Stimulated activated naive CD8-positive, alpha-beta T cell treated with anti-CD3 and anti-CD28 coated beads, Interleukin-15, amount 100 ng/mL, for 72 hours (primary cell): Measurements from ENCODE around the gene ANKDD1B.

Experiments used
- ATAC-seq: fragments of 150-1000 bp; cut with Tn5 transposase; 2 replicates; pipeline ENCODE4 v1.10.0; 2021; ENCODE audit warnings: mild to moderate bottlenecking, moderate library complexity
- DNase-seq, 2 donors: peaks; one replicate each; pipeline ENCODE4 v3.0.0; 2021 to 2022
- H3K27ac Mint-ChIP-seq, 2 donors: one replicate each; pipeline ENCODE4 v1.8.0; 2022; ENCODE audit warnings: mild to moderate bottlenecking in 2 of 2, mixed read lengths in 2 of 2, moderate library complexity in 2 of 2
- H3K27me3 Mint-ChIP-seq: one replicate; pipeline ENCODE4 v1.8.0; 2022; ENCODE audit warnings: mixed read lengths
- H3K4me1 Mint-ChIP-seq: one replicate; pipeline ENCODE4 v1.8.0; 2022; ENCODE audit warnings: mild to moderate bottlenecking, mixed read lengths
- H3K4me3 Mint-ChIP-seq, 2 donors: one replicate each; pipeline ENCODE4 v1.8.0; 2022; ENCODE audit warnings: mild to moderate bottlenecking in 2 of 2, mixed read lengths in 2 of 2, moderate library complexity in 1 of 2
- H3K9me3 Mint-ChIP-seq, 2 donors: one replicate each; pipeline ENCODE4 v1.8.0; 2022; ENCODE audit warnings: mixed read lengths in 2 of 2

Gene ANKDD1B

DNA sequence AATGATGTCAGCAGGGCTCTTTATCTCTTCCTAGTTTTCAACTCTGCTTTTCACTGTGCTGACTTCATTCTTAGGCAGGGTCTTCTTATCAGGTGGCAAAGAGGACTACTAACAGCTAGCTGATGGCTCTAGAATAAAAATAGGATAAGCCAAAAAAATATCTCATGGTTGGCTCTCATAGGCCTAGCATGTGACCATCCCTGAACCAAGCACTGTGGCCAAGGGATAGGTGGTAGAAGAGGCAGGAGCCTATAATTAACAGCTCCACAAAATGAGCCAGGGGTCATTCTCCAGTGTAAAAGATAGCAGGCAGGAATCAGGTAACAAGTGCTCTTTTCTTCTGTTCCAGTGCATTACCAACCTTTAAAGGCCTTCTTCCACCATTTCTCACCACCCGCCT, 21.1 kb downstream of the ANKDD1B start:
- DNase-seq (no peak), ATAC-seq (no peak)
- no peak overlapping the region for H3K27ac Mint-ChIP-seq
- H3K4me3 Mint-ChIP-seq = no peak overlapping the region
- peaks cover 9% of the 10 kb centered on the region for H3K27me3 Mint-ChIP-seq
- H3K4me1 Mint-ChIP-seq = peaks cover 2% of the 10 kb centered on the region
- peaks cover 0 to 4% of the 10 kb centered on the region in 2 donors for H3K9me3 Mint-ChIP-seq

DNA sequence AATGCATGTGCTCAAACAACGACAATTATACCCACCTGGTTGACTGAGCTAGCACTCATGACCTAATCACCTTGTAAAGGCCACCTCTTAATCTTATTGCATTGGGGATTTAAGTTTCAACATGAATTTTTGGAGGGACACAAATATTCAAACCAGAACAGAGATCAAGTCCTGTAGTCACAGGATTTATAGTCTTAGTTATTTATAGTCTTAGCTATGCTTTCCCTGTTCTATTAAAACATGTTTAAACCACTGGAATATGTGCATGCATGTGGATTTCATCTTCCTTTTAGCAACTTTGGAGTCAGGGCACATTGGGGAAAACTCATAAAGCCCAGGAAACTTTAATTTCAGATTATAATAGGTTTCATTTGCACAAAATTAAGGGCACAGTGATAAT, 26.7 kb downstream of the ANKDD1B start:
- ATAC-seq (no peak), DNase-seq (no peak)
- peaks cover 0 to 4% of the 10 kb centered on the region in 2 donors for H3K9me3 Mint-ChIP-seq
- H3K4me3 Mint-ChIP-seq = no peak overlapping the region
- H3K27me3 Mint-ChIP-seq = peaks cover 9% of the 10 kb centered on the region
- no peak overlapping the region for H3K27ac Mint-ChIP-seq
- H3K4me1 Mint-ChIP-seq = no peaks in the 10 kb centered on the region

DNA sequence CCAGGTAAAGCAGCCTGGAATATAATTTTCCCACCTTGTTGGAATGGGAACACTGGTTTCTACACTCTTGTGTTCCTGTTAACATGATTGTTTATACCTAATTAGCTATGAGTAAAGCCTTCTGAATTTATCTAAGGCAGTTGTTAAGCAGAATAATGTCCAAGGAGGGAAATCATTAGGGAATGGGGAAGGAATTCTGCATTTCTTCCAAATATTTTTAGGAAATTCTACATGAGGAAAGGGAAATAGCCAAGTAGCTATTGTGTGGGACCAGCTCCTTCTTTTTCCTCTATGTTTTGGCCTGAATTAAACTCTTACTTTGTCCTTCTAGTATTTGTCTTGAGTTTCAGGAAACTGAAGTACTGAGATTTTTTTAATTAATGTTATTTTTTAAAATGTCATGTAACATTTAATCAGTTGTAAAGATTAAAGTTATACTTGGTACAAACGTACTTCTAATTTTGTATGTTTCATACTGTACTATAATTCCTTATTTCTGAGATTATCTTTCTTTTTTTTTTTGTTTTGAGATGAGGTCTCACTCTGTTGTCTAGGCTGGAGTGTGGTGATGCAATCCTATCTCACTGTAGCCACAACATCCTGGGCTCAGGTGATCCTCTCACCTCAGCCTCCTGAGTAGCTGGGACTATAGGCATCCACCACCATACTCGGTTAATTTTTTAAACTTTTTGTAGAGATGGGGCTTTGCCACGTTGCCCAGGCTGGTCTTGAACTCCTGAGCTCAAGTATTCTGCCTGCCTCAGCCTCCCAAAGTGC, 28.5 kb downstream of the ANKDD1B start:
- Mint-ChIP-seq H3K4me3 (no peak overlapping the region), H3K27me3 (peaks cover 9% of the 10 kb centered on the region), H3K9me3 (peaks cover 0 to 4% of the 10 kb centered on the region in 2 donors), H3K4me1 (no peaks in the 10 kb centered on the region), H3K27ac (no peak overlapping the region)
- ATAC-seq = no peak
- DNase-seq = no peak

DNA sequence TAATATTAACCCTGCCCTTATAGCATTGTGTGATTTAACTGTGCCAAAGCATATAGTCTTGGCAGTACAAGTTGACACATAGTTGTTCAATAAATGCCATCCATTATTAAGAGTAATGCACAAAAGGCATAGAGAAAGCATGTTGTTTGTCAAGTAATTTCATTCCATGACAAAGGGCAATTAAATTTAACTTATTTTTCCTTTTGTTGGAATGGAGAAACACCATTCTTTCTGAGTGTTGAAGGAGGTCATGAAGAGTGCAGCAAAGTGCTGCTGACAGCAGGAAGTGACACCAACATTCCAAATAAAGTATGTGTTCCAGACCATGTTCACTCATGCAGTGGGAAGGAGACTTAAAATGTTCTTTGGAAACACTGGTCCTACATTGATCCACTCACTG, 29.1 kb downstream of the ANKDD1B start:
- ATAC-seq (no peak), DNase-seq (no peak)
- H3K27ac Mint-ChIP-seq = no peak overlapping the region
- peaks cover 9% of the 10 kb centered on the region for H3K27me3 Mint-ChIP-seq
- H3K4me1 Mint-ChIP-seq = no peaks in the 10 kb centered on the region
- no peak overlapping the region for H3K4me3 Mint-ChIP-seq
- H3K9me3 Mint-ChIP-seq = peaks cover 0 to 4% of the 10 kb centered on the region in 2 donors

DNA sequence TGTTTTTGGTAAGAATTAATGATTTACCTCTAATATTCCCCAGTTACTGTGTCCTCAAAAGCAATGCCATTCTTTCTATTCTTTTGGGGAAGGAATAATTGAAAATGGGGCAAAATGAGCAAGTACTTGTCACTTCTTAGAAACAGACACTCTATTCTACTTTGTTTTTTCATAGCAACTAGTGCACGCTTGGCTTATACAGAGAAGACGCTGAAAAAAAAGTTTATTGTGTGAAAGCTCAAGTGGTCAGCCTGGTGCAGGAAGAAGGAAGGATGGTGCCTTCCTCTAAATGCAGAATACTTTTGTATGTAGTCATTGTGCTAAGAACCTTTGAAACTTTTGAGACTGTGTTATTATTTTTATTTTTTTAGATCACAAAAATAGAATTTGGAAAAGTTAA, 29.6 kb downstream of the ANKDD1B start:
- no peak for DNase-seq
- Mint-ChIP-seq H3K4me3 (no peak overlapping the region), H3K9me3 (no peaks in the 10 kb centered on the region), H3K27ac (no peak overlapping the region), H3K4me1 (no peaks in the 10 kb centered on the region), H3K27me3 (peaks cover 8% of the 10 kb centered on the region)
- no peak for ATAC-seq

DNA sequence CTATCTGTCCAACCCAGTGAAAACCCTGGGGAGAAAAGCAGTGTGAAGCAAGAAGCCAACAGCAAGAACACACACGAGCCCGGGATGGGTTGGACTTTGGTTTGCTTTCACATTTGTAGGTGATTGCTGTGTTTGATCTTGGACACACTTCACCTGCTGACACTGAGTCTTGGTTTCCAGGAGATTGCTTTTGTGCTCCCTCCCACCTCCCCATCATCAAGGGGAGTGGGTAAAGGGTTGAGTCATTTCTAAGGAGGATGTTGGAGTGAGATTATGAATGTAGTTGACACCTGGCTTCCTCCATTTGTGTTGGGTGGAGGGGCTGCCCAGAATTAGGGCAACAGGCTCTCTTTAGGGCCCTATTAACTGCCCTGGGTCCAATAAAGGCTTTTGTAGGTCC, 37.5 kb downstream of the ANKDD1B start:
- Mint-ChIP-seq H3K27me3 (no peaks in the 10 kb centered on the region), H3K4me1 (peaks cover 7% of the 10 kb centered on the region), H3K27ac (no peak overlapping the region), H3K9me3 (no peaks in the 10 kb centered on the region), H3K4me3 (no peak overlapping the region)
- DNase-seq = no peak
- peak; percentile 50 for ATAC-seq

DNA sequence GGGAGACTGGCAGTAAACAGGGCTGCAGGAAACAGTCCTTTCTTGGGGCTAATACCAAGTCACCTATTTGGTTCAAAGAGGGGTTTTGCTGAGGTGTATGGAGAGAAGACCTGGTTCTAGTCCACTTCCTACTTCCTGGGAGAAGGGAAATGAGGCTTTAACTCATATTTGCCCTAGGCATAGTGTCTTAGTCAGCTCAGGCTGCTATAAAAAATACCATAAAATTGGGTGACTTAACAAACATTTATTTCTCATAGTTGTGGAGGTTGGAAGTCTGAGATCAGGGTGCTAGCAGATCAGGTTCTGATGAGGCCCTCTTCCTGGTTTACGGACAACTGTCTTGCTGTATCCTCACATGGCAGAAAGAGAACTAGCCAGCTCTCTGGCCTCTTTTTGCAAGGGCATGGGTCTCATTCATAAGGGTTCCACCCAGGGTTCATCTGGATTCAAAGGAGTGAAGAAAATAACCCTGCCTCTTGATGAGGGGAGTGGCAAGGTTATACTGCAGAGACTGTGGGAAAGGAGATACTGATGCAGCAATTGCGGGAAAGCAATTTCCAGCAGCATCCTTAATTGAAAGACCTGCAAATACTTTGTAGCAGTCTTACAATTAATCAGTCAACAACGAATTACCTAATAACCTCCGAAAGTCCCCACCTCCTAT, 40.5 kb downstream of the ANKDD1B start:
- ATAC-seq = no peak
- peaks cover 23% of the 10 kb centered on the region for H3K27me3 Mint-ChIP-seq
- no peak overlapping the region for H3K4me3 Mint-ChIP-seq
- peaks cover 7% of the 10 kb centered on the region for H3K4me1 Mint-ChIP-seq
- H3K9me3 Mint-ChIP-seq = no peaks in the 10 kb centered on the region
- H3K27ac Mint-ChIP-seq = no peak overlapping the region
- DNase-seq = no peak

DNA sequence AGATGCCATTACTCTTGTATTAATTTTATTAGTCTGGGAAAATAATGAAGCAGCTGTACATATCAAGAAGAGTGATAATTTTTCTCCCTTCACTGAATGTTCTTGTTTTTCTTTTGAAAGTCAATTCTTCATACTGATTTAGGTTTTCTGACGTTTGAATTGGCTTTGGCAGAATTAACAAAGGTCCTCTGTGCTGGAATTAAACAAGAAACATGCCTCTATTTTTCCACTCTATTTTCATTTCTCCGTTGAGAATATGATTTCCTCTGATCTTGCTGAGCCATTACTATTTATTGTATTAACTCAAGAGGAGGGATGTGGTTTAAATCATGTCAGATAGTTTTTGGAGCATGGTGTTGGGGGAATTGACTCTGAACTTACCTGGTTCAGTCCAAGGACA, 42.3 kb downstream of the ANKDD1B start:
- Mint-ChIP-seq H3K27me3 (peaks cover 23% of the 10 kb centered on the region), H3K27ac (no peak overlapping the region), H3K4me1 (peaks cover 5% of the 10 kb centered on the region), H3K9me3 (no peaks in the 10 kb centered on the region), H3K4me3 (no peak overlapping the region)
- DNase-seq (no peak), ATAC-seq (no peak)

DNA sequence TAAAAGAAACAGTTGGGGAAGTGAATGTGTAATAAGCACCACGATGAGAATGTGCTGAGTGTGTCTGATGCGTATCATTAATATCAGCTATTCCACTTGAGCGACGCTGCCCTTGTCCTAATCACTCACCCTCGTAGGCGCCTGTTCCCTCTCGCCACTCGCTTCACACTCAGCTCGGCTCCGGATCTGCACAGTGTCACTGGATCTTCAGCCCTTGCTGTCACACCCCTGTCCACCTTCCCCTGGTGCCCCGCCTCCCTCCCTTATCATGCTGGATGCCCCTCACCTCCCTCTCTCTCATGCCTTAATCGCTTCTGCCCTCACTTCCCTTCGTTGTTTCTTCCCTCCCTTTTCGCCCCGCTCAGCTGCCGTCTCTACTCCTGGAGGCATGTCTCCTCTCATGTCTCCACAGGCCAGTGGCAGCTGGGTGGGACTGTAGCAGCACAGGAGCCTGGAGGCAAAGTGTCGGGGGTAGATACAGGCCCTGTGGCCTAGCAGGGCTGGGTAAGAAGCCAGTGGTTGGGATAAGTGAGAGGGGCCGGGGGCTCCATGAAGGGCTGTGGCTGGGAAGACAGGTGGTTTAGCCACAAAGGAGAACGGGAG, 43.5 kb downstream of the ANKDD1B start:
- Mint-ChIP-seq H3K9me3 (no peaks in the 10 kb centered on the region), H3K4me1 (peaks cover under 1% of the 10 kb centered on the region), H3K4me3 (no peak overlapping the region), H3K27me3 (peaks cover 23% of the 10 kb centered on the region), H3K27ac (no peak overlapping the region)
- DNase-seq = no peak
- ATAC-seq = no peak

DNA sequence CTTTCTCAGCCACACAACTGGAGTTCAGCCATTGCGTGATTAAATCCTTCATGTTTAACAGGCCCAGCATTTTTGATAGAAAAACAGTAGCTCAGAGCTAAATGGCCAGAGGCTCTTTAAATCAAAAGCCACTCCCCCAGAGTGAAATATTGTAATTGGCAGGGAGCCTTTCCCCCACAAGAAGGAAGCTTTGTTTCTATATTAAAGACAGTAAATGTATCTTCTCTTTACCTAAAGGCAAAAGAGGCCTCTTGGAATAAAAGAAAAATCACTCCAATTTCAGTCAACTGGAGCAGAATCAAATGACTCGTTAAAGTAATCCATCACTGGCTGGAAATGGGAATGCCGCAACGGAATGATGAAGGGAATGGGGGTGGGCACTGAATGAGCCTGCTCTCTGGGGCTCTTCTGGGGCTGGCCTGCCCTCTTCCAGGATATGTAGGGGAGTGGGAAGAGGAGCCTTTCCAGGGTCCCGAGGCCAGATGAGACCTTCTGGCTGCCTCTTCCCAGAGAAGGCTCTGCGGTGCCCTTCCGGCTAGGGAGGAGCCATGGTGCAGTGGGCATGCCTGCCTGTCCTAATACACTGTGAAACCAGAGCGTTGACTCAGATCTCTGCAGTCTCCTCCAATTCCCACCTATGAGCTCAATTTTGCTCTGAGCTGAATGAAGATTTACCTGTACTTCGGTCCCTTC, 45.2 kb downstream of the ANKDD1B start:
- Mint-ChIP-seq H3K27ac (peak overlapping the region in 1 of 2 donors; percentile 29), H3K9me3 (no peaks in the 10 kb centered on the region), H3K4me3 (peak overlapping the region; percentile 25 to 49), H3K4me1 (peaks cover 7% of the 10 kb centered on the region), H3K27me3 (peaks cover 23% of the 10 kb centered on the region)
- DNase-seq (no peak), ATAC-seq (no peak)

DNA sequence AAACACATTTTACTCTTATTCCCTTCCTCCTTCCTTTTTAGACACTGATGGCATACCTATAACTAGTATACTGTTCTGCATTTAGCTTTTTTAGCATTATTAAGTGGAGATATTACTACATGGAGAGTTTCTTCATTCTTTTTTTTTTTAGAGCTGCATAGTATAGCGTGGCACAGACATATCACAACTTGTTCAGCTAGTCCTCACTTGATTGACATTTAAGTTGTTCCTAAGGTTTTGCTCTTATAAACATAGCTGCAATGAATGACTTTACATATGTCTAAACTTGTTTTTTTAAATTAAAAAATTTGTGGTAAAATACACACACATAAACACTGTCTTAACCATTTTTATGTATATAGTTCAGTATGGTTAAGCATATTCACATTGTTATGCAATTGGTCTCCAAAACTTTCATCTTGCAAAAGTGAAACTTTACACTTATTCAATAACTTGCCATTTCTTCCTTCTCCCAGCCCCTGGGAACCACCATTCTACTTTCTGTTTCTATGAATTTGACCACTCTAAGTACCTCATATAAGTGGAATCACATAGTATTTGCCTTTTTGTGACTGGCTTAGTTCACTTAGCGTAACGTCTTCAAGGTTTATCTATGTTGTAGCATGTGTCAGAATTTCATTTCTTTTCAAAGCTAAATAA, 48.7 kb downstream of the ANKDD1B start:
- Mint-ChIP-seq H3K27ac (no peak overlapping the region), H3K4me3 (no peak overlapping the region)
- ATAC-seq = no peak

DNA sequence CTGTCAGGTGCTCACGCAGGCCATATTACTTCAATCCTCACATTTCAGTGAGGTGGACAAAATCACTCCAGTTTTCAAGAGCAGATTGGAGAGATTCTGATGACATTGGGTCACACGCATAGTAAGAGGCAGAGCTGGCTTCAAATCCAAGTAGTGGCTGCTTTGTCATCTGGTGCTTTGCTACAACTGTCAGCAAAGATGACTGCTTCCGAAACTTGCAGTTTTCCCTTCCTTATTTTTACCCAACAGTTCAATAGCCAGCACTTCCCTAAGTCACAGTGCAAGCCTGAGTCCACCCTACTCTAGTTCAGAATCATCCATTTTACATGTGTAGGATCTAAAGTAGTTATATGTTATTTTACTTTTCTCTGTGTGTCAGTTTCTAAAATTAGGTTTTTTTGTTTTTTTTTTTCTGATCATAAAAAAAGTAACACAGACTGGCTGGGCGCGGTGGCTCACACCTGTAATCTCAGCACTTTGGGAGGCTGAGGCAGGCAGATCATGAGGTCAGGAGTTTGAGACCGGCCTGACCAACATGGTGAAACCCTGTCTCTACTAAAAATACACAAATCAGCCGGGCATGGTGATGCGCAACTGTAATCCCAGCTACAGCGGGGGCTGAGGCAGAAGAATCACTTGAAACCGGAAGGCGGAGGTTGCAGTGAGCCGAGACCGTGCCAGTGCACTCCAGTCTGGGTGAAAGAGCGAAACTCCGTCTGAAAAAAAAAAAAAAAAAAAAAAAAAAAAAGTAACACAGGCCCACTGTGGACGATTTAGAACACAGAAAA, 49.6 kb downstream of the ANKDD1B start:
- peaks cover 7% of the 10 kb centered on the region for H3K4me1 Mint-ChIP-seq
- ATAC-seq = no peak
- no peak for DNase-seq
- no peak overlapping the region for H3K4me3 Mint-ChIP-seq
- H3K27me3 Mint-ChIP-seq = peaks cover 7% of the 10 kb centered on the region
- H3K9me3 Mint-ChIP-seq = no peaks in the 10 kb centered on the region
- no peak overlapping the region for H3K27ac Mint-ChIP-seq

More for the DNA sequence above, 48.7 kb downstream of the ANKDD1B start:
- Mint-ChIP-seq H3K9me3 (no peaks in the 10 kb centered on the region), H3K4me1 (peaks cover 7% of the 10 kb centered on the region), H3K27me3 (peaks cover 11% of the 10 kb centered on the region)
- no peak for DNase-seq

DNA sequence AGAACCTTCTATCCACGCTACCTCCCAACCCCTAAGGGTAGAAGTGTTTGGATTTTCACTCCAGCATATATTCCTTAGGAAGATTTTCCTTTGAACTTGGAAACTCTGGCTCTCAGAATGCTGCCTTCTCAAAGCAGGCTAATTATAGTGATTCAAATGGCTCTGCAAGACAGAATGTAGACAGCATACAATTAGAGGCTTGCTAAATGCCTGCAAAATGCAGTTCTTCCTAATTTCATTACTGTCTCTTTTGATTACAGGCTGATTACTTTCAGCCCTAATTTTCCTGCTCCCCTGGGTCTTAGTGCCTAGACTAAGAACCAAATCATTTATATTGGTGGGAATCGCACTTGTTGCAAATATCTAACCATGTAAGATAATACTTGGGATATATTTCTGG, 50.8 kb downstream of the ANKDD1B start:
- no peaks in the 10 kb centered on the region for H3K9me3 Mint-ChIP-seq
- no peak for DNase-seq
- no peaks in the 10 kb centered on the region for H3K27me3 Mint-ChIP-seq
- H3K4me1 Mint-ChIP-seq = peaks cover 7% of the 10 kb centered on the region
- no peak for ATAC-seq
- no peak overlapping the region for H3K4me3 Mint-ChIP-seq
- no peak overlapping the region for H3K27ac Mint-ChIP-seq

DNA sequence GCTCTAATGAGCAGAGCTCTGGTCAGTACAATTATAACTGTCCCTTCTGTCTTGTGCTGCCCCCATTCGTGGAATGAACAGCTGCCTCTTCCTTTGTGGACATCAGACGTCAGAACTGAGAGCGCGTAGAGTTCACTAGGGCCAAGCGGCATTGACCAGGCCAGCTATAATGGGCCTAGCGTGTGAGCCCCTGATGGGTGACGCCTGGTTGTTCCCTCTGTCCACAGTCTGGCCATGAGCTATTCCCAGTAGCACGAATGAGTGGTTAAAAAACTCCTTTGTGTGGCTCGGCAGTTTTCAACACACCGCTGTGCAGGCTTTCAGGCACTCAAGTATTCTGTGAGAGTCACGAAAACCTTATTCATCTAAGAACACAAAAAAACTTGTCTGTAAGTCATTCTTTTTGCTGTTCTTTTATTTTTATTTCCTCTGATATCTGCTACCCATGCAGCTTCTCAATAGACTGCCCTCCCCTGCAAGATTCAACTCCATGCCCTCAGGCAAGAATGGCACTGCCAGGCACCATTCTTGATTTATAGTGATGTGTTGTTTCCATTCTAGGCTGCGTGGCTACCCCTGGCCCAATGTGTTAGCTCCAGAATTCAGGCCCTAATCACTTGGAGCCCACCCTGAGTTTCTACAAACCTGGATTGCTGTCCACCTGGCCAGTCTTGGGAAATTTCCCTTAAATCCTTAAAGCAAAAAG, 52.5 kb downstream of the ANKDD1B start:
- no peak for ATAC-seq
- Mint-ChIP-seq H3K27me3 (no peaks in the 10 kb centered on the region), H3K4me1 (peaks cover 15% of the 10 kb centered on the region), H3K27ac (no peak overlapping the region), H3K9me3 (no peaks in the 10 kb centered on the region), H3K4me3 (no peak overlapping the region)
- no peak for DNase-seq
